K562 (cell line): ENCODE data around the gene NKIRAS2. TPM values are rescaled to one million over a fixed set of nuclear protein-coding genes. Genes with fewer than 3 reads are reported as not detected.

Experiments used
- DLX4 ChIP-seq: fragments of 250-450 bp; sonication (Bioruptor Pico); IDR thresholded peaks from 2 replicates; pipeline ENCODE4 v1.6.1; 2021; ENCODE audit warnings: mild to moderate bottlenecking
- HINFP ChIP-seq: fragments of 450-650 bp; conservative IDR thresholded peaks from 2 replicates; pipeline ENCODE4 v1.6.1; 2016; ENCODE audit warnings: missing genetic modification characterization, low read depth, mild to moderate bottlenecking, control low read depth, missing compliant biosample characterization
- NFYB ChIP-seq: IDR thresholded peaks from 2 replicates; pipeline ENCODE4 v1.6.1; 2011; ENCODE audit warnings: mild to moderate bottlenecking, moderate library complexity; ENCODE audit not compliant: insufficient read length; ENCODE audit errors: extremely low read depth
- NONO ChIP-seq, 2 experiments: fragments of 200-400 bp in 1 of 2; fragments of 450-650 bp in 1 of 2; formaldehyde crosslinking in 1 of 2; IDR thresholded peaks; 2 replicates each; pipeline ENCODE4 v1.6.1; 2017; ENCODE audit warnings: low read depth in 2 of 2, mild to moderate bottlenecking in 2 of 2, moderate library complexity in 2 of 2, low read length in 1 of 2
- SNRNP70 ChIP-seq: fragments of 200-400 bp; formaldehyde crosslinking; optimal IDR thresholded peaks from 2 replicates; pipeline ENCODE3; 2017; ENCODE audit warnings: low read depth, low read length
- WHSC1 ChIP-seq: IDR thresholded peaks from one replicate; pipeline ENCODE4 v1.6.1; 2012; ENCODE audit warnings: low read length, control low read depth, inconsistent platforms
- ZNF511 ChIP-seq: sonication (generic); formaldehyde crosslinking; IDR thresholded peaks from 2 replicates; pipeline ENCODE4 v1.8.0; 2022; ENCODE audit warnings: mild to moderate bottlenecking, missing genetic modification reagents
- ZNF57 ChIP-seq: fragments of 450-650 bp; formaldehyde crosslinking; IDR thresholded peaks from 2 replicates; pipeline ENCODE4 v1.4.0; 2020; ENCODE audit warnings: mild to moderate bottlenecking, moderate library complexity
- polyA plus RNA-seq, 8 experiments: library from polyadenylated mRNA; depleted of rRNA in 4 of 8; stranded (reverse) in 5 of 8; unstranded in 3 of 8; fragments of >200 nt; fragmentation: Nextera tagmentation in 2 of 8; fragmentation: Illumina TruSeq in 1 of 8; extraction: Ambion mirVana in 2 of 8; extraction: Trizol in 1 of 8; gene quantifications; 2 replicates each; pipeline versions ENCODE4 v1.2.1 to v1.2.3, GENCODE V29; 2011 to 2014; ENCODE audit warnings: inconsistent platforms in 1 of 8, missing spikeins in 1 of 8
- total RNA-seq, 7 experiments: library from RNA; depleted of rRNA in 6 of 7; stranded (reverse); fragments of >200 nt in 6 of 7; fragmentation: Illumina TruSeq in 2 of 7; extraction: Trizol in 2 of 7; gene quantifications; 2 replicates each; pipeline versions ENCODE4 v1.2.1 to v1.2.3, GENCODE V29; 2011 to 2021; ENCODE audit warnings: low replicate concordance in 1 of 7
- TF ChIP-seq, protein P1 (sequence below): fragments of 200-800 bp; sonication (Bioruptor generic); IDR thresholded peaks from 2 replicates; pipeline ENCODE4 v1.6.1; 2016; ENCODE audit warnings: missing genetic modification characterization, missing compliant biosample characterization

Gene NKIRAS2
- total and polyA plus RNA-seq, 9 of the 15 experiments (the other 6 are each of a cell fraction or from before 2014, with no cell fraction given) = 10.1 to 65.5 (median 29.8) TPM

GRCh38 chr17:41984454-41984853 is 35.4 kb upstream of the NKIRAS2 start (continued):
- TF ChIP-seq DLX4 (CRISPR knock-in tag) (no peak), HINFP (tag) (no peak), SNRNP70 (no peak), NONO (IDR thresholded peaks at IDR 0.05; ENCODE audit: low read depth in 2 of 2, low read length in 1 of 2) (no peak), ZNF57 (CRISPR knock-in tag) (no peak), NFYB (no peak), WHSC1 (no peak), ZNF511 (CRISPR knock-in tag) (no peak)
- TF ChIP-seq, protein P1, sequence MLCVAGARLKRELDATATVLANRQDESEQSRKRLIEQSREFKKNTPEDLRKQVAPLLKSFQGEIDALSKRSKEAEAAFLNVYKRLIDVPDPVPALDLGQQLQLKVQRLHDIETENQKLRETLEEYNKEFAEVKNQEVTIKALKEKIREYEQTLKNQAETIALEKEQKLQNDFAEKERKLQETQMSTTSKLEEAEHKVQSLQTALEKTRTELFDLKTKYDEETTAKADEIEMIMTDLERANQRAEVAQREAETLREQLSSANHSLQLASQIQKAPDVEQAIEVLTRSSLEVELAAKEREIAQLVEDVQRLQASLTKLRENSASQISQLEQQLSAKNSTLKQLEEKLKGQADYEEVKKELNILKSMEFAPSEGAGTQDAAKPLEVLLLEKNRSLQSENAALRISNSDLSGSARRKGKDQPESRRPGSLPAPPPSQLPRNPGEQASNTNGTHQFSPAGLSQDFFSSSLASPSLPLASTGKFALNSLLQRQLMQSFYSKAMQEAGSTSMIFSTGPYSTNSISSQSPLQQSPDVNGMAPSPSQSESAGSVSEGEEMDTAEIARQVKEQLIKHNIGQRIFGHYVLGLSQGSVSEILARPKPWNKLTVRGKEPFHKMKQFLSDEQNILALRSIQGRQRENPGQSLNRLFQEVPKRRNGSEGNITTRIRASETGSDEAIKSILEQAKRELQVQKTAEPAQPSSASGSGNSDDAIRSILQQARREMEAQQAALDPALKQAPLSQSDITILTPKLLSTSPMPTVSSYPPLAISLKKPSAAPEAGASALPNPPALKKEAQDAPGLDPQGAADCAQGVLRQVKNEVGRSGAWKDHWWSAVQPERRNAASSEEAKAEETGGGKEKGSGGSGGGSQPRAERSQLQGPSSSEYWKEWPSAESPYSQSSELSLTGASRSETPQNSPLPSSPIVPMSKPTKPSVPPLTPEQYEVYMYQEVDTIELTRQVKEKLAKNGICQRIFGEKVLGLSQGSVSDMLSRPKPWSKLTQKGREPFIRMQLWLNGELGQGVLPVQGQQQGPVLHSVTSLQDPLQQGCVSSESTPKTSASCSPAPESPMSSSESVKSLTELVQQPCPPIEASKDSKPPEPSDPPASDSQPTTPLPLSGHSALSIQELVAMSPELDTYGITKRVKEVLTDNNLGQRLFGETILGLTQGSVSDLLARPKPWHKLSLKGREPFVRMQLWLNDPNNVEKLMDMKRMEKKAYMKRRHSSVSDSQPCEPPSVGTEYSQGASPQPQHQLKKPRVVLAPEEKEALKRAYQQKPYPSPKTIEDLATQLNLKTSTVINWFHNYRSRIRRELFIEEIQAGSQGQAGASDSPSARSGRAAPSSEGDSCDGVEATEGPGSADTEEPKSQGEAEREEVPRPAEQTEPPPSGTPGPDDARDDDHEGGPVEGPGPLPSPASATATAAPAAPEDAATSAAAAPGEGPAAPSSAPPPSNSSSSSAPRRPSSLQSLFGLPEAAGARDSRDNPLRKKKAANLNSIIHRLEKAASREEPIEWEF (CRISPR knock-in tag) = no peak
